K562 (cell line): ENCODE results near the gene LONP1. TPM values are rescaled to one million over a fixed set of nuclear protein-coding genes. Genes with fewer than 3 reads are reported as not detected.
A peak's percentile ranks its signal among the peaks of the same experiment; 100 is the strongest.

Experiments used
- ATAC-seq: fragments of 200-7000 bp; cut with Tn5 transposase; 3 replicates; pipeline ENCODE4 v1.9.1; 2020; ENCODE audit warnings: moderate library complexity
- BruUV-seq: library from RNA; stranded (reverse); fragments of 400-500 nt; replicated peaks from 2 replicates; lab custom pipeline; 2021; lab: Mats Ljungman, UMichigan
- CTCF ChIA-PET: fragments of 300-600 bp; formaldehyde crosslinking; extraction: SDS; loops from one replicate; lab custom pipeline; 2021; ENCODE audit warnings: low intra/inter-chr PET ratio; lab: Yijun Ruan, JAX
- POLR2A ChIA-PET: fragments of 300-600, 350-650 bp; sonication (Branson Sonifier 250); formaldehyde crosslinking; extraction: SDS; loops from one replicate; lab custom pipeline; 2021; ENCODE audit warnings: antibody characterized with exemption, inconsistent platforms; lab: Yijun Ruan, JAX
- DNase-seq, 4 experiments: peaks; one replicate each; pipeline versions ENCODE4 v3.0.0 to v3.0.0-alpha.2; 2011 to 2018; ENCODE audit warnings: low spot score in 3 of 4, mixed read lengths in 3 of 4; ENCODE audit errors: extremely low read depth in 1 of 4
- FAIRE-seq: peaks from 2 replicates; lab custom pipeline; 2011; peaks lifted over from hg19 to GRCh38; lab: Jason Lieb, UNC
- H2AFZ ChIP-seq: 2 replicates; pipeline ENCODE4 v1.6.0; 2011; ENCODE audit warnings: low read depth, low read length, control low read depth, inconsistent platforms
- H3K27ac ChIP-seq: fragments of 200-600 bp; 3 replicates; pipeline ENCODE4 v1.8.0; 2011; ENCODE audit warnings: low read depth, mild to moderate bottlenecking, control low read depth, inconsistent platforms, low read length, moderate library complexity, mixed read lengths; ENCODE audit errors: extremely low read depth
- H3K27me3 ChIP-seq, 2 experiments: fragments of 300-600 bp in 1 of 2; 2 replicates in 1 of 2; 3 replicates in 1 of 2; pipeline versions ENCODE4 v1.6.0 to v1.8.0; 2011; ENCODE audit warnings: inconsistent platforms in 2 of 2, low read length in 2 of 2, mild to moderate bottlenecking in 1 of 2, mixed read lengths in 1 of 2, moderate library complexity in 1 of 2; ENCODE audit not compliant: control insufficient read depth in 2 of 2, insufficient read depth in 2 of 2
- H3K36me3 ChIP-seq: fragments of 300-600 bp; 3 replicates; pipeline ENCODE4 v1.8.0; 2011; ENCODE audit warnings: mild to moderate bottlenecking, low read length, inconsistent platforms; ENCODE audit not compliant: control insufficient read depth, insufficient read depth
- H3K4me1 ChIP-seq, 2 experiments: fragments of 200-600 bp in 1 of 2; replicated peaks in 1 of 2; 2 replicates in 1 of 2; 3 replicates in 1 of 2; pipeline versions ENCODE4 v1.5.1 to v1.8.0; 2011; ENCODE audit warnings: inconsistent platforms in 2 of 2, low read length in 2 of 2, mild to moderate bottlenecking in 1 of 2, mixed read lengths in 1 of 2, moderate library complexity in 1 of 2; ENCODE audit not compliant: control insufficient read depth in 2 of 2, insufficient read depth in 2 of 2
- H3K4me2 ChIP-seq: 2 replicates; pipeline ENCODE4 v1.6.1; 2011; ENCODE audit warnings: low read length, control low read depth, inconsistent platforms, mixed read lengths; ENCODE audit not compliant: insufficient read depth
- H3K4me3 ChIP-seq: fragments of 200-600 bp; sonication (generic), shearing (Covaris generic); 2 replicates; pipeline ENCODE4 v1.5.1; 2016; ENCODE audit warnings: control low read depth, inconsistent platforms
- H3K79me2 ChIP-seq: fragments of 200-600 bp; 3 replicates; pipeline ENCODE4 v1.8.0; 2011; ENCODE audit warnings: low read length, inconsistent platforms; ENCODE audit not compliant: control insufficient read depth, insufficient read depth
- H3K9ac ChIP-seq, 2 experiments: 2 replicates each; pipeline versions ENCODE4 v1.6.0 to v1.6.1; 2011; ENCODE audit warnings: low read depth in 2 of 2, low read length in 2 of 2, control low read depth in 1 of 2, inconsistent platforms in 1 of 2, mild to moderate bottlenecking in 1 of 2, mixed read lengths in 1 of 2; ENCODE audit not compliant: insufficient read depth in 1 of 2
- H3K9me1 ChIP-seq: one replicate; pipeline ENCODE4 v1.6.0; 2011; ENCODE audit warnings: inconsistent platforms, mild to moderate bottlenecking, low read length, moderate library complexity; ENCODE audit not compliant: control insufficient read depth, insufficient read depth
- H3K9me3 ChIP-seq: replicated peaks from 2 replicates; pipeline ENCODE4 v1.5.1; 2011; ENCODE audit warnings: low read depth, low read length, inconsistent platforms; ENCODE audit not compliant: control insufficient read depth, insufficient read depth
- H4K20me1 ChIP-seq: replicated peaks from 2 replicates; pipeline ENCODE4 v1.6.1; 2011; ENCODE audit warnings: low read length, inconsistent platforms, mixed read lengths; ENCODE audit not compliant: control insufficient read depth, insufficient read depth
- BCOR ChIP-seq: fragments of 450-650 bp; IDR thresholded peaks from 2 replicates; pipeline ENCODE4 v1.6.1; 2016
- BHLHE40 ChIP-seq: IDR thresholded peaks from 2 replicates; pipeline ENCODE4 v1.6.1; 2011; ENCODE audit warnings: low read length, improper control_type of control experiment
- CAMTA2 ChIP-seq: fragments of 250-450 bp; sonication (Bioruptor Pico); conservative IDR thresholded peaks from 2 replicates; pipeline ENCODE4 v1.5.1; 2022
- MBD2 ChIP-seq: sonication (generic); IDR thresholded peaks from 2 replicates; pipeline ENCODE4 v1.6.1; 2016; ENCODE audit warnings: low read depth, borderline replicate concordance
- NR2C1 ChIP-seq, 2 experiments: fragments of 450-650 bp; IDR thresholded peaks; 2 replicates each; pipeline ENCODE4 v1.6.1; 2017; ENCODE audit warnings: mild to moderate bottlenecking in 2 of 2, antibody characterized with exemption in 1 of 2, inconsistent platforms in 1 of 2, missing compliant biosample characterization in 1 of 2, missing genetic modification characterization in 1 of 2
- POLR2AphosphoS2 ChIP-seq: IDR thresholded peaks from 2 replicates; pipeline ENCODE4 v1.6.1; 2012; ENCODE audit warnings: low read length, improper control_type of control experiment
- PRPF4 ChIP-seq: fragments of 200-400 bp; formaldehyde crosslinking; IDR thresholded peaks from one replicate; pipeline ENCODE4 v1.6.1; 2017; ENCODE audit warnings: low read length, low read depth, mild to moderate bottlenecking; ENCODE audit not compliant: insufficient read depth, poor library complexity, severe bottlenecking
- RBM25 ChIP-seq: fragments of 200-400 bp; formaldehyde crosslinking; IDR thresholded peaks from 2 replicates; pipeline ENCODE4 v1.6.1; 2018; ENCODE audit warnings: low read length, low read depth, moderate library complexity; ENCODE audit not compliant: severe bottlenecking
- RCOR1 ChIP-seq, 2 experiments: IDR thresholded peaks; 2 replicates each; pipeline ENCODE4 v1.6.1; 2012; ENCODE audit warnings: low read depth in 2 of 2, low read length in 2 of 2, borderline replicate concordance in 1 of 2, improper control_type of control experiment in 1 of 2
- SNIP1 ChIP-seq: fragments of 450-650 bp; IDR thresholded peaks from 2 replicates; pipeline ENCODE4 v1.7.1; 2017; ENCODE audit warnings: low read depth, mild to moderate bottlenecking
- SP1 ChIP-seq: sonication (generic); formaldehyde crosslinking; IDR thresholded peaks from 2 replicates; pipeline ENCODE4 v1.8.1; 2022; ENCODE audit warnings: mild to moderate bottlenecking, missing genetic modification reagents
- SP2 ChIP-seq: IDR thresholded peaks from 2 replicates; pipeline ENCODE4 v1.6.1; 2011; ENCODE audit warnings: mild to moderate bottlenecking, low read depth, low read length, moderate library complexity; ENCODE audit not compliant: poor library complexity, severe bottlenecking; ENCODE audit errors: extremely low read depth
- XRCC3 ChIP-seq: fragments of 450-650 bp; IDR thresholded peaks from 2 replicates; pipeline ENCODE4 v1.6.1; 2017; ENCODE audit warnings: mild to moderate bottlenecking, moderate library complexity
- ZBED1 ChIP-seq: IDR thresholded peaks from 2 replicates; pipeline ENCODE4 v1.6.1; 2014
- ZBTB8A ChIP-seq: fragments of 450-650 bp; IDR thresholded peaks from 2 replicates; pipeline ENCODE4 v1.6.1; 2018; ENCODE audit warnings: mild to moderate bottlenecking, moderate library complexity; ENCODE audit not compliant: partially characterized antibody
- ZNF133 ChIP-seq: fragments of 250-450 bp; sonication (Bioruptor Pico); IDR thresholded peaks from 2 replicates; pipeline ENCODE4 v1.4.0; 2020; ENCODE audit warnings: mild to moderate bottlenecking
- ZNF175 ChIP-seq: fragments of 200-800 bp; sonication (Bioruptor generic); IDR thresholded peaks from 2 replicates; pipeline ENCODE4 v1.6.1; 2016; ENCODE audit warnings: low read depth, mild to moderate bottlenecking, missing genetic modification characterization, missing compliant biosample characterization
- ZNF263 ChIP-seq: sonication (generic); formaldehyde crosslinking; IDR thresholded peaks from 2 replicates; pipeline ENCODE4 v1.8.0; 2022; ENCODE audit warnings: mild to moderate bottlenecking, missing genetic modification reagents, borderline replicate concordance
- ZNF311 ChIP-seq: fragments of 250-450 bp; sonication (Bioruptor Pico); IDR thresholded peaks from 2 replicates; pipeline ENCODE4 v1.4.0; 2020; ENCODE audit warnings: mild to moderate bottlenecking, moderate library complexity
- ZNF324 ChIP-seq: fragments of 250-450 bp; sonication (Bioruptor Pico); IDR thresholded peaks from 2 replicates; pipeline ENCODE4 v1.4.0; 2020; ENCODE audit warnings: mild to moderate bottlenecking
- ZNF586 ChIP-seq: fragments of 450-650 bp; formaldehyde crosslinking; conservative IDR thresholded peaks from 2 replicates; pipeline ENCODE4 v1.4.0; 2020; ENCODE audit warnings: mild to moderate bottlenecking, moderate library complexity
- WGBS: fragments of 100-300 bp; shearing (Covaris generic); methylation state at CpG from one replicate; pipeline ENCODE4 v1.1.6; 2016; ENCODE audit warnings: low coverage, mixed read lengths; ENCODE audit not compliant: insufficient coverage; ENCODE audit errors: missing lambda C conversion rate; 5-methylcytosine and 5-hydroxymethylcytosine counted together
- in situ Hi-C: fragments of 300-500 bp; cut with MboI; formaldehyde crosslinking; loops from 4 replicates; pipeline ENCODE4 v1.15.0; 2018; ENCODE audit warnings: inconsistent platforms, mixed read lengths
- intact Hi-C: fragments of 100-400 bp; cut with micrococcal nuclease; formaldehyde crosslinking; loops from 2 replicates; pipeline ENCODE4 v1.14.2; 2022
- polyA plus RNA-seq, 8 experiments: library from polyadenylated mRNA; depleted of rRNA in 4 of 8; stranded (reverse) in 5 of 8; unstranded in 3 of 8; fragments of >200 nt; fragmentation: Nextera tagmentation in 2 of 8; fragmentation: Illumina TruSeq in 1 of 8; extraction: Ambion mirVana in 2 of 8; extraction: Trizol in 1 of 8; gene quantifications; 2 replicates each; pipeline versions ENCODE4 v1.2.1 to v1.2.3, GENCODE V29; 2011 to 2014; ENCODE audit warnings: inconsistent platforms in 1 of 8, missing spikeins in 1 of 8
- total RNA-seq, 7 experiments: library from RNA; depleted of rRNA in 6 of 7; stranded (reverse); fragments of >200 nt in 6 of 7; fragmentation: Illumina TruSeq in 2 of 7; extraction: Trizol in 2 of 7; gene quantifications; 2 replicates each; pipeline versions ENCODE4 v1.2.1 to v1.2.3, GENCODE V29; 2011 to 2021; ENCODE audit warnings: low replicate concordance in 1 of 7
- TF ChIP-seq, protein P1 (sequence below): sonication (generic); formaldehyde crosslinking; IDR thresholded peaks from 2 replicates; pipeline ENCODE4 v1.8.1; 2022; ENCODE audit warnings: missing genetic modification reagents
- TF ChIP-seq, protein P2 (sequence below): sonication (generic); formaldehyde crosslinking; IDR thresholded peaks from 2 replicates; pipeline ENCODE4 v1.8.1; 2023; ENCODE audit warnings: mild to moderate bottlenecking, missing genetic modification reagents
- TF ChIP-seq, protein P3 (sequence below): fragments of 250-450 bp; sonication (Bioruptor Pico); IDR thresholded peaks from 2 replicates; pipeline ENCODE4 v1.8.0; 2021; ENCODE audit warnings: moderate library complexity, mild to moderate bottlenecking, inconsistent platforms

The LONP1 gene
- total and polyA plus RNA-seq, 9 of the 15 experiments (the other 6 are each of a cell fraction or from before 2014, with no cell fraction given), result 1.1 to 238 (median 84.5) TPM

DNA sequence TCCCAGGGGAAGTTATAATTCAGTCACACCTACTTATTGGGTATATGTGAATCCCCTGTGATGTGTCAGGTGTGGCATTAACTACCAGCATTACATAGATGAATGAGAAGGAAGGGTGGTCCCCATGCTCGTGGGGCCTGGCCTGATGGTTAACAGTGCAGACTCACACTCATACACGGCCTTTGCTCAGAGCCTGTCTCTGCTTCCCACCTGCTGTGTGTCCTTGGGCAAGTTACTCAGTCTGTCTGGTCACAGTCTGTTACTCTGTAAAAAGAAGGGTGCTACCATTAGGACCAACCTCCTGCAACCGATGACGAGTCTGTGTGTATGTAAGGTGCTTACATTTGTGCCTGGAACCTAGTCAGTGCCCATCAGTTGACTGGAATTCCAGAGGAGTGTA lies 73.2 kb downstream of the LONP1 start:
- no peak for FAIRE-seq
- WGBS, result 98% methylated on average over 4 of the region's 4 CpGs
- TF ChIP-seq ZNF324 (no peak), ZNF175 (CRISPR knock-in tag) (no peak), PRPF4 (no peak), ZNF586 (CRISPR knock-in tag) (no peak), POLR2AphosphoS2 (no peak), BHLHE40 (no peak), ZNF311 (no peak), SP1 (CRISPR knock-in tag) (no peak), SP2 (no peak), BCOR (peak; percentile 39; the same call in 1 of the 2 replicates), ZNF133 (CRISPR knock-in tag) (no peak), RBM25 (peak; percentile 76), ZBED1 (no peak), XRCC3 (no peak), ZNF263 (CRISPR knock-in tag) (no peak), NR2C1 (IDR thresholded peaks at IDR 0.05) (no peak), NR2C1 (tag; IDR thresholded peaks at IDR 0.05) (no peak), SNIP1 (no peak), MBD2 (no peak), CAMTA2 (CRISPR knock-in tag) (no peak), RCOR1 (IDR thresholded peaks at IDR 0.05; ENCODE audit: borderline replicate concordance in 1 of 2, low read depth in 2 of 2, low read length in 2 of 2) (no peak), ZBTB8A (no peak)
- TF ChIP-seq, protein P1, sequence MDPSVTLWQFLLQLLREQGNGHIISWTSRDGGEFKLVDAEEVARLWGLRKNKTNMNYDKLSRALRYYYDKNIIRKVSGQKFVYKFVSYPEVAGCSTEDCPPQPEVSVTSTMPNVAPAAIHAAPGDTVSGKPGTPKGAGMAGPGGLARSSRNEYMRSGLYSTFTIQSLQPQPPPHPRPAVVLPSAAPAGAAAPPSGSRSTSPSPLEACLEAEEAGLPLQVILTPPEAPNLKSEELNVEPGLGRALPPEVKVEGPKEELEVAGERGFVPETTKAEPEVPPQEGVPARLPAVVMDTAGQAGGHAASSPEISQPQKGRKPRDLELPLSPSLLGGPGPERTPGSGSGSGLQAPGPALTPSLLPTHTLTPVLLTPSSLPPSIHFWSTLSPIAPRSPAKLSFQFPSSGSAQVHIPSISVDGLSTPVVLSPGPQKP (CRISPR knock-in tag), result no peak
- TF ChIP-seq, protein P2, sequence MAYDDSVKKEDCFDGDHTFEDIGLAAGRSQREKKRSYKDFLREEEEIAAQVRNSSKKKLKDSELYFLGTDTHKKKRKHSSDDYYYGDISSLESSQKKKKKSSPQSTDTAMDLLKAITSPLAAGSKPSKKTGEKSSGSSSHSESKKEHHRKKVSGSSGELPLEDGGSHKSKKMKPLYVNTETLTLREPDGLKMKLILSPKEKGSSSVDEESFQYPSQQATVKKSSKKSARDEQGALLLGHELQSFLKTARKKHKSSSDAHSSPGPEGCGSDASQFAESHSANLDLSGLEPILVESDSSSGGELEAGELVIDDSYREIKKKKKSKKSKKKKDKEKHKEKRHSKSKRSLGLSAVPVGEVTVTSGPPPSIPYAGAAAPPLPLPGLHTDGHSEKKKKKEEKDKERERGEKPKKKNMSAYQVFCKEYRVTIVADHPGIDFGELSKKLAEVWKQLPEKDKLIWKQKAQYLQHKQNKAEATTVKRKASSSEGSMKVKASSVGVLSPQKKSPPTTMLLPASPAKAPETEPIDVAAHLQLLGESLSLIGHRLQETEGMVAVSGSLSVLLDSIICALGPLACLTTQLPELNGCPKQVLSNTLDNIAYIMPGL (CRISPR knock-in tag), result no peak
- TF ChIP-seq, protein P3, sequence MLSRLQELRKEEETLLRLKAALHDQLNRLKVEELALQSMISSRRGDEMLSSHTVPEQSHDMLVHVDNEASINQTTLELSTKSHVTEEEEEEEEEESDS (CRISPR knock-in tag), result no peak

More for the DNA sequence above, 73.2 kb downstream of the LONP1 start:
- Histone ChIP-seq H3K9me3 (no peaks in the 10 kb centered on the region), H4K20me1 (peaks cover 24% of the 10 kb centered on the region), H3K27ac (no peak overlapping the region), H3K9me1 (peaks cover 6% of the 10 kb centered on the region), H3K4me3 (no peak overlapping the region), H3K79me2 (peaks cover 54% of the 10 kb centered on the region), H3K4me2 (no peak overlapping the region), H3K4me1 (no peaks in the 10 kb centered on the region), H3K27me3 (no peaks in the 10 kb centered on the region), H3K36me3 (peaks cover 91% of the 10 kb centered on the region), H2AFZ (no peak overlapping the region), H3K9ac (no peak overlapping the region)
- DNase-seq, result no peak
- intact Hi-C loops (no loop called here), in situ Hi-C loops (no loop called here)
- BruUV-seq, result no TSS peak
- POLR2A ChIA-PET, result interaction anchor here (0.7 kb wide), 1 partner anchor 517 kb away, joined by 3 read pairs; no protein-coding TSS in a partner anchor
- CTCF ChIA-PET, result no interaction called here
- no peak for ATAC-seq
